ENCODE results near the gene ANKRD17.

- no peak for TF ChIP-seq CTCF (IDR thresholded peaks at IDR 0.05)
- TF ChIP-seq EZH2 (IDR thresholded peaks at IDR 0.05) = no peak
These were observed 92.4 kb downstream of the ANKRD17 start for GRCh38 chr4:73166212-73166611.

Data from neural progenitor cell (in vitro differentiated cells).